Activated CD4-positive, alpha-beta T cell treated with anti-CD3 and anti-CD28 coated beads for 36 hours (primary cell): Measurements from ENCODE around the gene CPHXL2. TPM values are rescaled to one million over a fixed set of nuclear protein-coding genes. Genes with fewer than 3 reads are reported as not detected.

Experiments
- ATAC-seq: fragments of 200-7000 bp; cut with Tn5 transposase; one replicate; pipeline ENCODE4 v1.10.0; 2021; ENCODE audit warnings: mild to moderate bottlenecking, moderate library complexity
- CTCF ChIA-PET: fragments of 350-600 bp; sonication (Branson Sonifier 250); formaldehyde crosslinking; loops from one replicate; lab custom pipeline; 2021; ENCODE audit warnings: antibody characterized with exemption; lab: Charles Lee
- POLR2A ChIA-PET: fragments of 350-600 bp; sonication (Branson Sonifier 250); formaldehyde crosslinking; loops from one replicate; lab custom pipeline; 2021; ENCODE audit warnings: antibody characterized with exemption, inconsistent platforms; lab: Charles Lee
- DNase-seq: peaks from one replicate; pipeline ENCODE4 v3.0.0-alpha.2; 2020
- H3K27ac Mint-ChIP-seq: one replicate; pipeline ENCODE4 v1.8.0; 2021; ENCODE audit warnings: mixed read lengths
- H3K27me3 Mint-ChIP-seq: one replicate; pipeline ENCODE4 v1.8.0; 2021; ENCODE audit warnings: mixed read lengths
- H3K36me3 Mint-ChIP-seq: one replicate; pipeline ENCODE4 v1.8.0; 2021; ENCODE audit warnings: low read depth, mixed read lengths
- H3K4me1 Mint-ChIP-seq: one replicate; pipeline ENCODE4 v1.8.0; 2021; ENCODE audit warnings: mixed read lengths
- H3K4me3 Mint-ChIP-seq: one replicate; pipeline ENCODE4 v1.8.0; 2021; ENCODE audit warnings: mild to moderate bottlenecking, moderate library complexity, mixed read lengths
- H3K9me3 Mint-ChIP-seq: one replicate; pipeline ENCODE4 v1.8.0; 2021; ENCODE audit warnings: low read depth, mixed read lengths
- intact Hi-C, 2 experiments: fragments of 100-400 bp; cut with DNase I in 1 of 2; cut with micrococcal nuclease in 1 of 2; formaldehyde crosslinking; loops; one replicate each; pipeline versions ENCODE4 v1.14.2 to v1.15.1; 2022 to 2024; cut with DNase I, micrococcal nuclease
- total RNA-seq, 2 experiments: library from RNA; stranded (reverse); gene quantifications; one replicate each; pipeline ENCODE4 v1.2.3, GENCODE V29; 2021

The CPHXL2 gene
- total RNA-seq, 2 experiments from 2014 or later: not detected

DNA sequence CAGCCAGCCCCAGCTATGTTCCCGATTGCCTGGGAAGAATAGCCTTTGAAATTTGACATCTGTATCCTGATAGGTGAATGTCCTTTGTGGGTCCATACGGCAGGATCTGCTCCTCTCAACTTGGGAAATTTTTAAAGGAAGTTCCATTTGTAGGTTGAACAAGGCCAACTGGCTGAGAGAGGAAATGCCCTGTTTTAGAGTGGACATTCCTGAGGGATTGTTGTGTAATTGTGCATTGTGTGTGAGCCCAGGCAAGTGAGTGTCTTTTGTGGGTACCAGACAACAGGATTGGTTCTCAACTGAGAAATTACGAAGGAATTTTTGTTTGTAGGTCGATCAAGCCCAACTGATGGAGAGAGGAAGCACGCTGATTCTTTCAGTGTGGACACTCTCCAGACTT lies 2.6 kb upstream of the CPHXL2 start:
- CTCF ChIA-PET: no interaction called here
- no peaks in the 10 kb centered on the region for H3K27me3 Mint-ChIP-seq
- intact Hi-C loops: no loop called here

DNA sequence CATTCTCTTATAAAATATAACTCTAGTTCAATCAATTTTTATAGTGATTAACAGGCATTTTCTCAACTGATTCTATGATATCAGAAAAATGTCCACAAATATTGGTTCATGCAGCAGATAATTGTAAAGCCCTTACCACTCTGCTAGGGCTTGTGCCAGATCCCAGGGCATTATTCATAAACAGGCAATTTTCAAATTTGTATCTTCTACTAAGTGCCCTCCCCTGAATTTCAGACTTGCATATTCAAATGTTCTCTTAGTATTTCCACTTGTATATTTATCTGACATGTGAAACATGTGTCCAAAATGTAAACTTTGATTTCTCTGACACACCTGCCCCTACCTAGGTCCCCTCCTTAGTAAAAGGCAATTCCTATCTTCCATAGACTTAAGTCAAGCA lies 9.3 kb downstream of the CPHXL2 start:
- Mint-ChIP-seq H3K36me3 (no peaks in the 10 kb centered on the region), H3K4me3 (no peak overlapping the region), H3K4me1 (no peaks in the 10 kb centered on the region), H3K9me3 (no peaks in the 10 kb centered on the region), H3K27me3 (no peaks in the 10 kb centered on the region), H3K27ac (no peak overlapping the region)
- ATAC-seq (no peak), DNase-seq (no peak)
- intact Hi-C loops: no loop called here
- ChIA-PET CTCF (no interaction called here), POLR2A (no interaction called here)

More for the DNA sequence above, 2.6 kb upstream of the CPHXL2 start:
- no peak for DNase-seq
- Mint-ChIP-seq H3K4me3 (no peak overlapping the region), H3K9me3 (peaks cover 1% of the 10 kb centered on the region), H3K4me1 (no peaks in the 10 kb centered on the region), H3K27ac (no peak overlapping the region), H3K36me3 (no peaks in the 10 kb centered on the region)
- no peak for ATAC-seq
- POLR2A ChIA-PET: no interaction called here

- no peaks in the 10 kb centered on the region for H3K9me3 Mint-ChIP-seq
- peaks cover 34% of the 10 kb centered on the region for H3K36me3 Mint-ChIP-seq
- DNase-seq (no peak), ATAC-seq (no peak)
- no peak overlapping the region for H3K27ac Mint-ChIP-seq
- intact Hi-C loops: no loop called here
- no peaks in the 10 kb centered on the region for H3K27me3 Mint-ChIP-seq
- no peak overlapping the region for H3K4me3 Mint-ChIP-seq
- POLR2A ChIA-PET: no interaction called here
- H3K4me1 Mint-ChIP-seq: peaks cover 4% of the 10 kb centered on the region
- CTCF ChIA-PET: interaction anchor here (0.6 kb wide), 1 partner anchor 484 kb away, joined by 4 read pairs; no protein-coding TSS in a partner anchor
Observed at GRCh38 chr16:75660726-75661302, 16.0 kb downstream of the CPHXL2 start.

- peaks cover 4% of the 10 kb centered on the region for H3K4me1 Mint-ChIP-seq
- no peak overlapping the region for H3K27ac Mint-ChIP-seq
- ChIA-PET CTCF (interaction anchor here (0.6 kb wide), 1 partner anchor 485 kb away, joined by 4 read pairs; no protein-coding TSS in a partner anchor), POLR2A (interaction anchor here (0.7 kb wide), 1 partner anchor 265 kb away, joined by 9 read pairs; no protein-coding TSS in a partner anchor)
- no peak for ATAC-seq
- DNase-seq: no peak
- H3K36me3 Mint-ChIP-seq: peaks cover 35% of the 10 kb centered on the region
- no peaks in the 10 kb centered on the region for H3K27me3 Mint-ChIP-seq
- intact Hi-C loops: no loop called here
- H3K9me3 Mint-ChIP-seq: no peaks in the 10 kb centered on the region
- H3K4me3 Mint-ChIP-seq: no peak overlapping the region
Observed at GRCh38 chr16:75660321-75660720, 16.5 kb downstream of the CPHXL2 start.

GRCh38 chr16:75658175-75658574 lies 18.6 kb downstream of the CPHXL2 start:
- ATAC-seq (no peak), DNase-seq (no peak)
- H3K27me3 Mint-ChIP-seq: no peaks in the 10 kb centered on the region
- no peak overlapping the region for H3K4me3 Mint-ChIP-seq
- H3K9me3 Mint-ChIP-seq: no peaks in the 10 kb centered on the region
- intact Hi-C loops: no loop called here
- peaks cover 51% of the 10 kb centered on the region for H3K36me3 Mint-ChIP-seq
- CTCF ChIA-PET: interaction anchor here (0.6 kb wide), 1 partner anchor 263 kb away, joined by 3 read pairs; no protein-coding TSS in a partner anchor
- no peak overlapping the region for H3K27ac Mint-ChIP-seq
- POLR2A ChIA-PET: no interaction called here
- peaks cover 16% of the 10 kb centered on the region for H3K4me1 Mint-ChIP-seq

DNA sequence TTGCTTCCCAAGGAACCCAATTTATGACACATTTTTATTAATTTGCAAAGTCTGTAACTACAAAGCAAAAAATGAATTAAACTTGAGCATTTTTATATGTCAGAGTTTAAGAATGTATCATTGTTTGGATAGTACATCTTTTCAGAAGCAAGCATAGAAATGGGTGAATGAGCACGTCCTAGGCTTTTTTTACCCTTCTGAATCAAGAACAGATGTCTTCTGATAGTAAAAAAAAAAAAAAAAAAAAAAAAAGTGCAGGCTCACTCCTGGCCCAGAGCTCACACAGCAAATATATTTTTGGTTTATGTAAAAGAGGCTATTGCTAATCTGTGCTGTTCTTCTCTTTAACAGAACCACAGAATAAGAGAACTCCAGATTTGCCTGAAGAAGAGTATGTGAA lies 22.9 kb downstream of the CPHXL2 start:
- H3K4me1 Mint-ChIP-seq: peaks cover 43% of the 10 kb centered on the region
- H3K27ac Mint-ChIP-seq: peak overlapping the region; percentile 86
- POLR2A ChIA-PET: interaction anchor here (0.7 to 1.0 kb wide), 2 partner anchors 39 to 1527 kb away, joined by 5 to 6 read pairs; no protein-coding TSS in a partner anchor
- no peak overlapping the region for H3K4me3 Mint-ChIP-seq
- no peaks in the 10 kb centered on the region for H3K27me3 Mint-ChIP-seq
- DNase-seq (no peak), ATAC-seq (no peak)
- no peaks in the 10 kb centered on the region for H3K9me3 Mint-ChIP-seq
- intact Hi-C loops: no loop called here
- H3K36me3 Mint-ChIP-seq: peaks cover 64% of the 10 kb centered on the region
- CTCF ChIA-PET: interaction anchor here (0.7 to 1.7 kb wide), 5 partner anchors 20 to 181 kb away, joined by 3 to 6 read pairs (median 3); no protein-coding TSS in a partner anchor

GRCh38 chr16:75648265-75649076 lies 28.3 kb downstream of the CPHXL2 start:
- Mint-ChIP-seq H3K27ac (peak overlapping the region; percentile 95), H3K9me3 (no peaks in the 10 kb centered on the region), H3K4me1 (peaks cover 59% of the 10 kb centered on the region), H3K27me3 (no peaks in the 10 kb centered on the region), H3K36me3 (peaks cover 53% of the 10 kb centered on the region), H3K4me3 (peak overlapping the region; percentile 85)
- intact Hi-C loops: loop anchor here (1.0 to 10.0 kb wide), 7 partner anchors 92 to 1564 kb away; partner anchors contain the start of genes MON1B (in 1 of the 2) and TMEM231 (in 1 of the 2)
- POLR2A ChIA-PET: interaction anchor here (1.0 to 6.3 kb wide), 7 partner anchors 12 to 1542 kb away, joined by 3 to 59 read pairs (median 4); partner anchors contain the start of genes ADAT1, GABARAPL2 and MON1B
- DNase-seq: peak; percentile 94
- CTCF ChIA-PET: interaction anchor here (0.7 to 3.3 kb wide), 9 partner anchors 27 to 1043 kb away, joined by 3 to 26 read pairs (median 4); partner anchors contain the start of genes ADAT1, TMEM170A and TMEM231
- ATAC-seq: peak; percentile 30

GRCh38 chr16:75647492-75648264 lies 29.1 kb downstream of the CPHXL2 start, which contains the start of the genes KARS1 and TERF2IP:
TSS of gene KARS1 (minus strand) at chr16:75647665. CDS start at chr16:75647639, 26 bp downstream.
TSS of gene TERF2IP (plus strand) at chr16:75647773. CDS start at chr16:75647883, 110 bp downstream.
- Mint-ChIP-seq H3K4me1 (peaks cover 54% of the 10 kb centered on the region), H3K4me3 (peak within 1 kb of the TSS; percentile 85)

DNA sequence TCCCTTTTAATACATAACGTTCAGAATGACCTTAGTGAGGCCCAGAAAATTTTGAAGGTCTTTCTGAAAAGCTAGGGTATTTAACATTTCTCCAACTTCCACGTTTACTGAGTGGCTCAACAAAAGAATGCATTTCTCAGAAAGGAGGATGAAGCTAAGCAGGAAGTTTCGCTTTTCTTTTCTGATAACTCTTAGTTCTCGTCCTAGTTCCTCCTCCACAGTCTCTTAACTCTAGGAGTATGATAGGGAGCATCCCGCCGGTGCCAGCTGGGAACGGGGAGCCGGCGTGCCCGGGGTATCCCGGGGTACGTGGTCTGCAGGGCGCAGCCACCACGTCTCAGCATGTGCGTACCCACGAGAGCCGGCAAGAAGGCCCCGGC lies 29.7 kb downstream of the CPHXL2 start:
- peak; percentile 10 for ATAC-seq
- H3K36me3 Mint-ChIP-seq: peaks cover 62% of the 10 kb centered on the region
- ChIA-PET CTCF (interaction anchor here (1.1 to 3.3 kb wide), 4 partner anchors 26 to 117 kb away, joined by 3 to 26 read pairs (median 6); partner anchors contain the start of genes ADAT1 and TMEM231), POLR2A (interaction anchor here (0.8 to 6.3 kb wide), 10 partner anchors 11 to 1543 kb away, joined by 3 to 59 read pairs (median 4); partner anchors contain the start of genes ADAT1, CFDP1, GABARAPL2 and MON1B)
- intact Hi-C loops: loop anchor here (1.0 to 10.0 kb wide), 14 partner anchors 24 to 1565 kb away; partner anchors contain the start of genes ADAT1 (in 2 of the 2), CFDP1 (in 2 of the 2), TMEM170A (in 2 of the 2) and GABARAPL2 (in 1 of the 2)
- no peaks in the 10 kb centered on the region for H3K27me3 Mint-ChIP-seq
- no peaks in the 10 kb centered on the region for H3K9me3 Mint-ChIP-seq
- peaks cover 53% of the 10 kb centered on the region for H3K4me1 Mint-ChIP-seq
- DNase-seq: no peak
- peak overlapping the region; percentile 85 for H3K4me3 Mint-ChIP-seq
- H3K27ac Mint-ChIP-seq: peak overlapping the region; percentile 98

More at GRCh38 chr16:75647492-75648264, 29.1 kb downstream of the CPHXL2 start, which contains the start of the genes KARS1 and TERF2IP:
- Mint-ChIP-seq H3K36me3 (peaks cover 56% of the 10 kb centered on the region), H3K9me3 (no peaks in the 10 kb centered on the region), H3K27me3 (no peaks in the 10 kb centered on the region), H3K27ac (peak within 1 kb of the TSS; percentile 98)
- intact Hi-C loops: loop anchor here (1.0 to 10.0 kb wide), 18 partner anchors 24 to 1565 kb away; partner anchors contain the start of genes ADAT1 (in 2 of the 2), CFDP1 (in 2 of the 2), TMEM170A (in 2 of the 2) and TMEM231 (in 2 of the 2)
- POLR2A ChIA-PET: interaction anchor here (0.8 to 6.3 kb wide), 10 partner anchors 11 to 1543 kb away, joined by 3 to 59 read pairs (median 4); partner anchors contain the start of genes ADAT1, CFDP1, GABARAPL2 and MON1B
- DNase-seq (peak; percentile 97), ATAC-seq (peak; percentile 92)
- CTCF ChIA-PET: interaction anchor here (0.7 to 3.3 kb wide), 7 partner anchors 26 to 1042 kb away, joined by 3 to 26 read pairs (median 5); partner anchors contain the start of genes ADAT1, TMEM170A and TMEM231
